ENCODE measurements around the gene PHYHD1.
"Not testable (repeated sequence)": the region's sequence is repeated elsewhere in the genome, so short reads cannot be mapped to it uniquely, and the experiment has no call there.

The PHYHD1 gene

GRCh38 chr9:128927731-128928411 is 7.1 kb downstream of the PHYHD1 start:
- DNase-seq, result peak; percentile 60

DNA sequence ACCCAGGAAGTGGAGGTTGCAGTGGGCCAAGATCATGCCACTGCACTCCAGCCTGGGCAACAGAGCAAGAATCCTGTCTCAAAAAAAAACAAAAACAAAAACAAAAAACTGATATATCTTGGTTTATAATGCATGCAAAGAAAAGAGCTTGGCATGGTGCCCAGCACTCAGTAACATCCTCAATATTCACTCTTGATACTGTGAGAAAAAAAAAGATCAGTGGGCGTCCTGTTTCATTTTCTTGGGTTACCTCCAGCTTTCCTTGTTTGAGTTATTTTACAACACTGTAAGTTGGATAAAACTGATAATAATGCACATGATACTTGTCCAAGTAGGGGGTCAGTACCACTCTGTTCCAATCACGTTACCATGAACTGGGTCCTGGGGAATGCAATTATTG is 7.8 kb downstream of the PHYHD1 start:
- DNase-seq, result no peak

DNA sequence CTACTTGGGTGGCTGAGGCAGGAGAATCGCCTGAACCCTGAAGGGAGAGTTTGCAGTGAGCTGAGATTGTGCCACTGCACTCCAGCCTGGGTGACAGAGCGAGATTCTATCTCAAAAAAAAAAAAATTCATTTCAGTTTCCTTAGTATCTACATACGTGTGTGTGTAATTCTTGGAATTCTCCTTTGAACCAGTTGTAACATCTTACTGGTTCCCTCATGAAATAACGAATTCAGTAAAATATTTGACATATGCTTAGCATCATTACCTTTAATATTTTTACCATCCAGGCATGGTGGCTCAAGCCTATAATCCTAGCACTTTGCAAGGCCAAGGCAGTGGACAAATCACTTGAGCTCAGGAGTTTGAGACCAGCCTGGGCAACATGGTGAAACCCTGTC is 8.8 kb downstream of the PHYHD1 start:
- DNase-seq, result no peak

- DNase-seq, result no peak
Measured at GRCh38 chr9:128933731-128934130, 12.9 kb downstream of the PHYHD1 start.

DNA sequence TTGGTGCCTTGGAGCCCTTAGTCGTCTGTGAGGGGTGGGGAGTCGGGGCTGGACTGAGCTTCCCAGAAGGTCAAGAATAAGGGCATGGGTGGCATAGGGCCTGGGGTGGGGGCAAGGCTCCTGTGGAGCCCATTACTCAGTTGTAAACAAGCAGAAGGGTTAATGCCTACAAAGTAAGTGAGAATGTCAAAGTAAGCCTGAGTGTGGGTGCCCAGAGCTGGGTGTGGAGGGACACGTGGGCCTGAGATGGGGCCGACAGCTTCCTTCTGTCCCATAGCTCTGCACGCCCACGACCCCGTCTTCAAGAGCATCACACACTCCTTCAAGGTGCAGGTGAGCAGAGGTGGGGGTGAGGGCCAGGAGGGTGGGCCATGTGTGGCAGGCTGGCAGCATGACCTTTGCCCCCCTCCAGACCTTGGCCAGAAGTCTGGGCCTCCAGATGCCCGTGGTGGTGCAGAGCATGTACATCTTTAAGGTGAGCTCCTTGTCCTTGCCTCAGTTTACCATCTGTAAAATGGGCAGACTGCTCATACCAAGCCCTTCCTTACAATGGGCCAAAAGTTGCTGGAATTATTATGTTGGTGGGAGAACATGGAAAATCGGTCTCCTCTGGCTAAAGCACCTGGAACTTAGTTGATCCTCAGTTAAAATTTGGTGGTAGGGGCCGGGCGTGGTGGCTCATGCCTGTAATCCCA is 15.5 kb downstream of the PHYHD1 start:
- no peak for DNase-seq

DNA sequence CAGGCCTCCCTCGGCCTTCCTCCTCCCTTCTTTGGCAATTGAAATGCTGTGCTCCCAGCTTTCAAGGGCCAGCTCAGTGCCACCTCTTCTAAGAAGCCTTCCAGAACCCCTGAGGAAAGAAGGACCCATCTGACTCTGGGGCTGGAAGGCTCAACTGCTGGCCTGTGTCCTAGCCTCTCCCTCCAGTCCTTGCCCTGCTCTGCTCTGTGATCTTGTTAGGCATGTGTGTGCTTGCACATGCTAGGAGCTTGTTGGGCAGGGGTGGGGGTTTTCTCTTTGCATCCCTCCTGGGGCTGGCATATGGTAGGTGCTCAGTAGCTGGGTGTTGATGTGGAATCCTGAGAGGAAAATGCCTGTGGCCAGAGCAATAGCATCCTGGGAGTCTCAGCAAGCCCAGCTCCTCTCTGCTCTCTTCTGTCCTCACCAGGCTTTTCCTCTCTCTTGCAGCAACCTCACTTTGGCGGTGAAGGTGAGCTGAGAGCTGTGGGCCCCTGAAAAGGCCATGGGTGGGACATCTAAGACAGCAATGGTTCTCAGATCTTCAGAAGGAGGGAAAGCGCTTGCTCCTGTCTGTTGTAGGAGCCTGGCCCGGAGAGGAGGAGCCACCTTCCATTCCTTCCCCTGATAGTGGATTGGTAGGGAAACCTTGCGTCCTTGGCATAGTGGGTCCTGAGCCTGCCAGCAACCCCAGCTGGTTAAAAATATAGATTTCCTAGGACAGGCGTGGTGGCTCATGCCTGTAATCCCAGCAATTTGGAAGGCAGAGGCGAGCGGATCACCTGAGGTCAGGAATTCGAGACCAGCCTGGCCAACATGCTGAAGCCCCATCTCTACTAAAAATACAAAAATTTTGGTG is 16.8 kb downstream of the PHYHD1 start:
- no peak for DNase-seq

DNA sequence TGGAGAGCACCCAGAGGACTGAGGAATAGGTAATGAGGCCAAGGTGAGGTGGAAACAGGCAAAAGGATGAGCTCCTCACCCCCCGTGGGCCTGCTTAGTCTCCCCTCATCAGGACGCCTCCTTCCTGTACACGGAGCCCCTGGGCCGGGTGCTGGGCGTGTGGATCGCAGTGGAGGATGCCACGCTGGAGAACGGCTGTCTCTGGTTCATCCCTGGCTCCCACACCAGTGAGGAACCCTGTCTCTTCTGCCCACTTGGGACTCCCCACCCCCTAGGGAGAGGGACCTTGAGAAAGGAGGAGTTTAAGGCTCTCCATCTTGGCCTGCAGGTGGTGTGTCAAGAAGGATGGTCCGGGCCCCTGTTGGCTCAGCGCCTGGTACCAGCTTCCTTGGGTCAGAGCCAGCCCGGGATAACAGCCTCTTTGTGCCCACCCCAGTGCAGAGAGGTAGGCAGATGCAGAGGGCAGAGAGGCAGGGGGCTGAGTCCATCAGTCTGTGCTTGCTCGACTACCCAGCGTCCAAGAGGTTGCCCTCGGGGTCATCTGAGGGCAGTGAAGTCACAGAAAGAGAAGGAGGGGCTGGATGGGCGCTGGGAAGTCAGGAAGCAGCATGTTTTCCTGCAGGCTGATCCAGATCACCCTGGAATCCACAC is 19.6 kb downstream of the PHYHD1 start:
- DNase-seq, result no peak

DNA sequence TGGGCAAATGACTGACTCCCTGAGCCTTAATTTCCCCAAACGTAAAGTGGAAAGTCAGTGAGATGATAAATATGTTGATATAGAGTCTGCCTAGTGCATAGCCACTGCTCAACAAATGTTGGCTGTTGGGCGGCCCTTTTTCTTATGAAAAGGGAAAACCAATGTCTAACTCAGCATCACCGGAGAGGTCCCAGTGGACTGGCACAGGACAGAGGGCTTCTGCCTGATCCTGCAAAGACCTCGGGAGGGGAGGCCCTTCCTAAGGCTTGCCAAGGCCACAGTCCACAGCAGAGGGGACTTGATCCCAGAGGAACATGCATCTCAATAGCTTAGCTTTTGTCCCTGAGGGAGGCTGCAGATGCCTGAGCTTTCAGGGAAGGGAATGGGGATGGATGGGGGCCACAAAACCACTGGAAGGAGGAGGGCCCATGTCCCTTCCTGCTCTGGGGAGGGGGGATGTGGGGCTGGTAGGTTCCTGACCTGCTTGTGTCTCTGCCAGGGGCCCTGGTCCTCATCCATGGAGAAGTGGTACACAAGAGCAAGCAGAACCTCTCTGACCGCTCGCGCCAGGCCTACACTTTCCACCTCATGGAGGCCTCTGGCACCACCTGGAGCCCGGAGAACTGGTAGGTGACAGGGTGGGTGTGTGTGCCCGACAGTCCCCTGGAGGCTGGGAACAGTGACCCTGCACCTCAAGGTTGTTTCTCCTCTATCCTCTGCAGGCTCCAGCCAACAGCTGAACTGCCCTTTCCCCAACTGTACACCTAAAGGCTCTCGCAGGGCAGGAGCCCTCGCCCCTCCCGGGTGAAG is 20.4 kb downstream of the PHYHD1 start:
- no peak for DNase-seq

DNA sequence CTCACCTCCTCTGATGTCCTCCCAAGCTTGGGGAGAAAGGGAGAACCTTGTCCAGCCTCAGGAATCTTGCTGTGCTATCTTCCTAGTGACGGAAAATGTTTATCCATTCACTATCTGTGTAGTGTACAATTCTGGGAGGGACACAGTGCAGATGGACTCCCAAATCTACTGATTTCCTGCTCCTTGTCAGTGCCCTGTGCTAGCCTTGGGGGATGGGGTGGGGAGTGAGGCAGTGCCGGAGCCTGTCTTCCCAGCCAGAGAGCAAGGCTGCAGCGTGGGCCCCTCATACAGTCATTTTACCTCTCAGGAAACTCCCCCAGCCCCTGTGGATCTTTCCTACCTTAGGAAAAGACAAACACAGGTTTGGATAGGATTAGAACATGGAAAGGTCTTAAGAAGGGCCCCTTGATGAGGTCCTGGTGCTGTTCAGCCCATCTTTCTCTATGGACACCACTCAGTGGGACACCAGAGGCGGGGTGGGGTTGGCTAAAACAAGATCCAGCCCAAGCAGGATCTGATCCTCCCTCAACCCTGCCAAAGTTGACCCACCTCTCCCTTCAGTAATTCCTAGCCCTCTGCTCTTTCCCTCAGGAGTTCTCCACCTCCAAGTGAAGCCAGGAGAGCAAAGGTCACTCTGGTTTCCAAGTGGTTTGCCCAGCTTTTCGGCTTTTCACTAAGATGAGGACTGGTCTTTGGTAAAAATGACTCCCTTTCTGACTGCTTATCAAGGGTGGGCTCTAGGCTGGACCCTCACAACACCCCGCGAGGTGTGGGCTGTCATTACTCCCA is 23.2 kb downstream of the PHYHD1 start:
- DNase-seq, result no peak

GRCh38 chr9:128944966-128945365 is 24.2 kb downstream of the PHYHD1 start:
- not testable (repeated sequence) for DNase-seq

GRCh38 chr9:128945798-128946501 is 25.2 kb downstream of the PHYHD1 start:
- no peak for DNase-seq

GRCh38 chr9:128946571-128947276 is 25.9 kb downstream of the PHYHD1 start:
- DNase-seq, result peak; percentile 14

- DNase-seq, result no peak
Measured at GRCh38 chr9:128947277-128947526, 26.4 kb downstream of the PHYHD1 start.

- DNase-seq, result peak; percentile 98
Measured at GRCh38 chr9:128947527-128948301, 26.9 kb downstream of the PHYHD1 start, which contains the start of the genes DOLK and NUP188. TSS of gene DOLK (minus strand) at chr9:128947603. CDS start at chr9:128947303, 300 bp downstream. TSS of gene NUP188 (plus strand) at chr9:128947699. CDS start at chr9:128947720, 21 bp downstream.

DNA sequence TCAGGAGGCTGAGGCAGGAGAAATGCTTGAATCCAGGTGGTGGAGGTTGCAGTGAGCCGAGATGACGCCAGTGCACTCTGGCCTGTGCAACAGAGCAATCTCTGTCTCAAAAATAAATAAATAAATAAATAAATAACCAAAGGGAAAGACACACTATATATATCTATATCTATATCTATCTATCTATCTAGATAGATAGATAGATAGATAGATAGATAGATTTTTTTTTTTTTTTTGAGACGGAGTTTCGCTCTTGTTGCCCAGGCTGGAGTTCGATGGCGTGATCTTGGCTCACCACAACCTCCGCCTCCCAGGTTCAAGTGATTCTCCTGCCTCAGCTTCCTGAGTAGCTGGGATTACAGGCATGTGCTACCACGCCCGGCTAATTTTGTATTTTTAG is 40.6 kb downstream of the PHYHD1 start:
- not testable (repeated sequence) for DNase-seq

DNA sequence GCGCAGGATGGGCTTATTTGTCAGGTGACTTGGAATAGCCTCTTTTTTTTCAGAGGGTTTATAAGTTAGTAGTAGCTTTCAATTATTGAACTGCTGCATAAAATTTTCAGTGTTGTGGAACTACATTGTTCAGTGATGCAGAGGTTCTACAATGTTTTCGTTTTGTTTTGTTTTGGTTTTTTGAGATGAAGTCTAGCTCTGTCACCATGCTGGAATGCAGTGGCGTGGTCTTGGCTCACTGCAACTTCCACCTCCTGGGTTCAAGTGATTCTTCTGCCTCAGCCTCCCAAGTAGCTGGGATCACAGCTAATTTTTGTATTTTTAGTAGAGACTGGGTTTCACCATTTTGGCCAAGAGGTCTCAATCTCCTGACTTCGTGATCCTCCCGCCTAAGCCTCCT is 48.7 kb downstream of the PHYHD1 start:
- DNase-seq, result no peak

GRCh38 chr9:128972956-128973355 is 52.2 kb downstream of the PHYHD1 start:
- no peak for DNase-seq

DNA sequence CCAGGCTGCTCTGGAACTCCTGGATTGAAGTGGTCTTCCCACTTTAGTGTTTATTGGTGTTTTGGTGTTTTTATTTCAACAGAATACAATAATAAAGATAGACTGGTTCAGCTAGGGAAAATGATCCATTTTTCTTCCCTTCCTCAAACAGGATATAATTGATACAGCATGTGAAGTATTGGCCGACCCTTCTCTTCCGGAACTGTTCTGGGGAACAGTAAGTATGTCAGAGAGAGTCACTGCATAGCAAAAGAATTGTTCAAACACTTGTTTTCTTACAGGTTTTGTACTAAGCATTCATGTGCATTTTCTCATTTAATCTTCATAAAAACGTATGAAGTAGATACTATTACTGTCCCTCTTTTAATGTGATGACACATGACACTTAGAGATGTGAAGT is 58.3 kb downstream of the PHYHD1 start:
- DNase-seq, result no peak

DNA sequence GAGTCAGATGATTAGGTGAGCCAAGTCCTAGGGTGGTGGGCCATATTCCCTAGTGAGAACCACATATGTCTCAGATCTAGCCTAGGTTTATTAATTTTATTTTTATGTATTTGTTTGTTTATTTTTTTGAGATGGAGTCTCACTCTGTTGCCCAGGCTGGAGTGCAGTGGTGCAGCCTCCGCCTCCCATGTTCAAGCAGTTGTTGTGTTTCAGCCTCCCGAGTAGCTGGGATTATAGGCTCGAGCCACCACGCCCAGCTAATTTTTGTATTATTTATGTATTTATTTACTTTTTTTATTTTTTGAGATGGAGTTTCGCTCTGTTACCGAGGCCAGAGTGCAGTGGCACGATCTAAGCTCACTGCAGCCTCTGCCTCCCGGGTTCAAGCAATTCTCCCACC is 62.8 kb downstream of the PHYHD1 start:
- no peak for DNase-seq
